GM12873 (cell line): ENCODE measurements around the gene ARFGEF3.

ENCODE experiments used
- TF ChIP-seq, protein P1 (sequence below): IDR thresholded peaks from 2 replicates; pipeline ENCODE4 v1.5.1; 2012; ENCODE audit warnings: low read depth, mild to moderate bottlenecking, moderate library complexity, low read length, control low read depth; ENCODE audit not compliant: insufficient read depth; ENCODE audit errors: missing control alignments

ARFGEF3 gene

DNA sequence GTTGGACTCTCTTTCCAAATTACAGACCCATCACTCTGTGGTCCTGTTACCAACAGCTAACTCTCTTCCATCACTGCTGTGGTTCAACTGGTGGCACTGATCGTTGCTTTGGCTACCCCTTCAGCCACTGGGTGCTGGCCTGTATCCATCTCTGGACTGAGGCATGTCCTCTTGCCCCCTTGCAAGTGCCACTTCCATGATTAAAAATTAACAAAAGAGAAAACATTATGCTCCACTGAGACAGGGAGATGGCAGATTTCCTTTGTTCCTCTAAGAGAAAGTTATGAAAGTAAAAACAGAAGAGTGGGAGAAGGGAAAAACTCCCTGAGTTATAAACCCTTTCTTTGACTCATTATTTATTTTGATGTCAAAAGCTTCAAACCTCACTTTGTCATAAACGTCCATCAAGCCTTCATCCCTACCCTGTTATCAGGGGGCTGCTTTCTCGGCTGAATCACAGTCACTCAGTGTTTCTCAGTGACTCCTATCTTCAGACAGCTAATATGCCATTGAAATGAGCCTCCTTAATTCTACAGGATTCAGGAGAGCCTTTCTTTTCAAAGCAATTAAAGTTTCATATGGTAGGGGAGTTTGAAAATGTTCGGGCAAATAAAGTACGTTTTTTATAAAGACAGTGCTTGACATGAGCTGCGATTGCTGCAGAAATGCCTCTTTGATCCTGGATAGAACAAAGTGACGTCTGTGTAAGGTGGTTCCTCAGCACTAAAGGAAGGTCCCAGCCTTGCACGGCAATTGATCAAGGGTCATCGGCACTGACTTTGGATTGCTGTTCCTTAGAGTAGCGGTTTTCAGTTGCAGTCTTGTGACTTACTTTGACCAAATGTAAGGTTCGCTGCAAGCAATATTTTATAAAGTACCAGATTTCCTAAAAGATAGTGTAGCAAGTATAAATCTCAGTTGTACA lies 106.5 kb downstream of the ARFGEF3 start:
- TF ChIP-seq, protein P1, sequence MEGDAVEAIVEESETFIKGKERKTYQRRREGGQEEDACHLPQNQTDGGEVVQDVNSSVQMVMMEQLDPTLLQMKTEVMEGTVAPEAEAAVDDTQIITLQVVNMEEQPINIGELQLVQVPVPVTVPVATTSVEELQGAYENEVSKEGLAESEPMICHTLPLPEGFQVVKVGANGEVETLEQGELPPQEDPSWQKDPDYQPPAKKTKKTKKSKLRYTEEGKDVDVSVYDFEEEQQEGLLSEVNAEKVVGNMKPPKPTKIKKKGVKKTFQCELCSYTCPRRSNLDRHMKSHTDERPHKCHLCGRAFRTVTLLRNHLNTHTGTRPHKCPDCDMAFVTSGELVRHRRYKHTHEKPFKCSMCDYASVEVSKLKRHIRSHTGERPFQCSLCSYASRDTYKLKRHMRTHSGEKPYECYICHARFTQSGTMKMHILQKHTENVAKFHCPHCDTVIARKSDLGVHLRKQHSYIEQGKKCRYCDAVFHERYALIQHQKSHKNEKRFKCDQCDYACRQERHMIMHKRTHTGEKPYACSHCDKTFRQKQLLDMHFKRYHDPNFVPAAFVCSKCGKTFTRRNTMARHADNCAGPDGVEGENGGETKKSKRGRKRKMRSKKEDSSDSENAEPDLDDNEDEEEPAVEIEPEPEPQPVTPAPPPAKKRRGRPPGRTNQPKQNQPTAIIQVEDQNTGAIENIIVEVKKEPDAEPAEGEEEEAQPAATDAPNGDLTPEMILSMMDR, result no peak

GRCh38 chr6:138271451-138271850 lies 109.7 kb downstream of the ARFGEF3 start:
- TF ChIP-seq, protein P1, result no peak

GRCh38 chr6:138272533-138273315 lies 111.0 kb downstream of the ARFGEF3 start:
- TF ChIP-seq, protein P1, result no peak

GRCh38 chr6:138275976-138276375 lies 114.2 kb downstream of the ARFGEF3 start:
- TF ChIP-seq, protein P1, result no peak

GRCh38 chr6:138277835-138278234 lies 116.1 kb downstream of the ARFGEF3 start:
- TF ChIP-seq, protein P1, result no peak

DNA sequence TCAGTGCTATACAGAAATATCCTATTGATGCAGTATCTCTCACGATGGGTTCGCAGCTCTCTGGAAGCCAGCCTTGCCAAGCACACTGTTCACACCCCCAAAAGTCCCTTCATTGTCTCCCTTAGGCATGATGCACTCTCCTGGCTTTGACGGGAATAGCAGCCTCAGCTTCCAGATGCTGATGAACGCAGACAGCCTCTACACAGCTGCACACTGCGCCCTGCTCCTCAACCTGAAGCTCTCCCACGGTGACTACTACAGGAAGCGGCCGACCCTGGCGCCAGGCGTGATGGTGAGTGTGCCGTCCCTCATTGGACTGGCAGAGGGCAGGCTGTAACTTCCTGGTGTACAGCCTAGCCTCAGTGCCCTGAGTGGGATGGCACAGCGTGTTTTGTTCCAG lies 116.6 kb downstream of the ARFGEF3 start:
- TF ChIP-seq, protein P1, result no peak

- TF ChIP-seq, protein P1, result no peak
Observed at GRCh38 chr6:138285800-138286199, 124.1 kb downstream of the ARFGEF3 start.
